ENCODE results near the gene SAMSN1. TPM values are rescaled to one million over a fixed set of nuclear protein-coding genes. Genes with fewer than 3 reads are reported as not detected.
A peak's percentile ranks its signal among the peaks of the same experiment; 100 is the strongest.

The SAMSN1 gene
- total RNA-seq, 3 donors from 2014 or later (not counting 1 experiment from before 2014, with no cell fraction given) = 17.7 to 101 (median 18.2) TPM

DNA sequence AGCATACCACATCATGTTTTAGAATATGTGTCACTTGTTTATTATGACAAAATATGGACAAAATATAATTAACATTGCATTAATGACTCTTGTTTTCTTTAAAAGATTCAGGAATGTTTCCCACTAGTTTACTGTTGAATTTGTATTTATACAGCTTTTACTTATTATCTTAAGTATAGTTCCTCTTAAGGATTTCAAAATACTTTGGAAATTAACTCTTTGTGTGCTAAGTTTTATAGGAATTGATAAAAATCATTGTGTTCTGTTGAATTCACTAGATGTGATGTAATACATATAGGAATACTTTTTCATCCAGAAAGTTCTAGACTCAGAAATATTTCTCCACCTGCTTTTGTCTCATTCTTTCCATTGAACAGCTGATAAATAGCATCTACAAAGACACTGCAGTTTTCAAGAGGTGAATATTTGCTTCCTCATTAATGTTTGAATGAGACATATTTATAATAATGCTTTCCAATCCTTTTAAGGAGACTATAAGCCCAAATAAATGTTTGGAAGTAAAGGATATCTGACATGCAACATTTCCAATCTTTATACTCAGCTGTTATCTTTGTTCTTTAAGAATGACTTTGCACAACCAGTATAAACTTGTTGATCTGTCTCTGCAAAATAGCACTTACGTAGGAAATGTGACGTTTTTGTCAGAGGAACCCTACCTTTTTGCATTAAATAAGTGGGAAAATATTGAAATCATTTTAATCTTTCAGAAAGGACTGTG is 38.4 kb upstream of the SAMSN1 start:
- DNase-seq = no peak
- Histone ChIP-seq H3K4me3 (ENCODE audit: low read length) (no peak overlapping the region), H3K9me3 (ENCODE audit: control insufficient read depth, insufficient read depth, low read length) (no peaks in the 10 kb centered on the region), H3K4me1 (ENCODE audit: control insufficient read depth, insufficient read depth, low read length) (no peaks in the 10 kb centered on the region), H3K27ac (ENCODE audit: low read length) (no peak overlapping the region), H3K36me3 (ENCODE audit: control insufficient read depth, insufficient read depth, low read length) (no peaks in the 10 kb centered on the region), H3K27me3 (ENCODE audit: control insufficient read depth, insufficient read depth, low read length) (no peaks in the 10 kb centered on the region)
- peak in 1 of 3 donors; percentile 32 for ATAC-seq
- Mint-ChIP-seq H3K27me3 (ENCODE audit: low read depth in 2 of 2) (no peaks in the 10 kb centered on the region), H3K4me1 (no peaks in the 10 kb centered on the region), H3K27ac (no peak overlapping the region), H3K9me3 (no peaks in the 10 kb centered on the region), H3K36me3 (no peaks in the 10 kb centered on the region), H3K4me3 (no peak overlapping the region)
- no peak for TF ChIP-seq CTCF (IDR thresholded peaks at IDR 0.05)
- intact Hi-C loops (cut with micrococcal nuclease) = no loop called here
- WGBS (ENCODE audit: insufficient coverage) = 44% methylated on average over 2 of the region's 2 CpGs

DNA sequence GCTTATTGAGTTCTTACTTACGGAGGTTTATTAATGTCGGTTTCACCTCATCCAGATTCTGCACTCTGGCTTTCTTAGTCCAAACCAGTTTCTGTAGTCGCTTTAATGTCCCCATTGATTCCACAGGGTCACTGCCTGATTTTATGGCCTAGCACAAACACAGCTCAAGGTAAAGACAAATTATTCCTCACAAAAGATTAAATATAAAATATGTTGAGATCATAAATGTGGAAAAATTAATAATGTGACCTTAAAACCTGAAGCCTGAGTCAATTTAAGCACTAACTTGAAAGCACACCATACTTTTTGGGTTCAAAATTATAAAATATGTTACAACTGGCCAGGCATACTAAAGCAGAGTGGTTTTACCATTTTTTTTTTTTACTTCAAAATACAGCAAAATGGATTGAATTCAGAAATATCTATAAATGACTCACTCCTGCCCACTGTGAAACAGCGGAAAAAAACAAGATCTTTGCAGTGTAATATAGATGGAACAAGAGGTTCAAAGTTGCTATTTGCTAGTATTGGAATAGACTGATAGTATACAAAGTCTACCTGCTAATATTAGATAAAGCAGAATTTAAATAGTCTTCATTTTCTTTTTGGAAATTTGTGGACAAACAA is 37.6 kb upstream of the SAMSN1 start:
- Histone ChIP-seq H3K4me1 (ENCODE audit: control insufficient read depth, insufficient read depth, low read length) (no peaks in the 10 kb centered on the region), H3K27me3 (ENCODE audit: control insufficient read depth, insufficient read depth, low read length) (no peaks in the 10 kb centered on the region), H3K36me3 (ENCODE audit: control insufficient read depth, insufficient read depth, low read length) (no peaks in the 10 kb centered on the region), H3K9me3 (ENCODE audit: control insufficient read depth, insufficient read depth, low read length) (no peaks in the 10 kb centered on the region), H3K27ac (ENCODE audit: low read length) (no peak overlapping the region), H3K4me3 (ENCODE audit: low read length) (no peak overlapping the region)
- no peak for TF ChIP-seq CTCF (IDR thresholded peaks at IDR 0.05)
- Mint-ChIP-seq H3K4me3 (no peak overlapping the region), H3K4me1 (no peaks in the 10 kb centered on the region), H3K9me3 (no peaks in the 10 kb centered on the region), H3K27ac (no peak overlapping the region), H3K27me3 (ENCODE audit: low read depth in 2 of 2) (no peaks in the 10 kb centered on the region), H3K36me3 (no peaks in the 10 kb centered on the region)
- ATAC-seq (no peak), DNase-seq (no peak)
- intact Hi-C loops (cut with micrococcal nuclease) = no loop called here
- 98% methylated on average over 3 of the region's 4 CpGs for WGBS (ENCODE audit: insufficient coverage)

GRCh38 chr21:14582934-14583628 is 37.0 kb upstream of the SAMSN1 start:
- Mint-ChIP-seq H3K27me3 (ENCODE audit: low read depth in 2 of 2) (peaks cover 0 to 2% of the 10 kb centered on the region in 2 donors), H3K4me1 (no peaks in the 10 kb centered on the region), H3K27ac (no peak overlapping the region), H3K9me3 (no peaks in the 10 kb centered on the region), H3K36me3 (no peaks in the 10 kb centered on the region), H3K4me3 (no peak overlapping the region)
- ATAC-seq = no peak
- Histone ChIP-seq H3K27me3 (ENCODE audit: control insufficient read depth, insufficient read depth, low read length) (no peaks in the 10 kb centered on the region), H3K4me3 (ENCODE audit: low read length) (no peak overlapping the region), H3K4me1 (ENCODE audit: control insufficient read depth, insufficient read depth, low read length) (no peaks in the 10 kb centered on the region), H3K36me3 (ENCODE audit: control insufficient read depth, insufficient read depth, low read length) (no peaks in the 10 kb centered on the region), H3K27ac (ENCODE audit: low read length) (no peak overlapping the region), H3K9me3 (ENCODE audit: control insufficient read depth, insufficient read depth, low read length) (no peaks in the 10 kb centered on the region)
- TF ChIP-seq CTCF (IDR thresholded peaks at IDR 0.05) = no peak
- over 99% methylated on average over 6 of the region's 10 CpGs for WGBS (ENCODE audit: insufficient coverage)
- intact Hi-C loops (cut with micrococcal nuclease) = no loop called here
- DNase-seq = no peak
